ENCODE results near the gene COL20A1. TPM values are rescaled to one million over a fixed set of nuclear protein-coding genes. Genes with fewer than 3 reads are reported as not detected.

COL20A1 gene
- total RNA-seq: 1 to 10 TPM in 1 of 4 donors, under 1 TPM in 1, not detected in 2; 0.97 to 1.2 TPM

- Histone ChIP-seq H3K27me3 (peaks cover 5 to 17% of the 10 kb centered on the region in 2 donors), H3K9me3 (no peaks in the 10 kb centered on the region), H3K4me1 (no peaks in the 10 kb centered on the region), H3K27ac (no peak within 1 kb of the TSS), H3K36me3 (no peaks in the 10 kb centered on the region), H3K4me3 (no peak within 1 kb of the TSS)
- TF ChIP-seq CTCF (IDR thresholded peaks at IDR 0.05): no peak
- TF ChIP-seq POLR2A (IDR thresholded peaks at IDR 0.05): no peak
- intact Hi-C loops (cut with DNase I; ENCODE audit: low total_unique reads): no loop called here
- DNase-seq: no peak
Observed at GRCh38 chr20:63292904-63293303, at the start of gene COL20A1. TSS of gene COL20A1 (plus strand) at chr20:63293186. CDS start at chr20:63295108, 1,922 bp downstream.

DNA sequence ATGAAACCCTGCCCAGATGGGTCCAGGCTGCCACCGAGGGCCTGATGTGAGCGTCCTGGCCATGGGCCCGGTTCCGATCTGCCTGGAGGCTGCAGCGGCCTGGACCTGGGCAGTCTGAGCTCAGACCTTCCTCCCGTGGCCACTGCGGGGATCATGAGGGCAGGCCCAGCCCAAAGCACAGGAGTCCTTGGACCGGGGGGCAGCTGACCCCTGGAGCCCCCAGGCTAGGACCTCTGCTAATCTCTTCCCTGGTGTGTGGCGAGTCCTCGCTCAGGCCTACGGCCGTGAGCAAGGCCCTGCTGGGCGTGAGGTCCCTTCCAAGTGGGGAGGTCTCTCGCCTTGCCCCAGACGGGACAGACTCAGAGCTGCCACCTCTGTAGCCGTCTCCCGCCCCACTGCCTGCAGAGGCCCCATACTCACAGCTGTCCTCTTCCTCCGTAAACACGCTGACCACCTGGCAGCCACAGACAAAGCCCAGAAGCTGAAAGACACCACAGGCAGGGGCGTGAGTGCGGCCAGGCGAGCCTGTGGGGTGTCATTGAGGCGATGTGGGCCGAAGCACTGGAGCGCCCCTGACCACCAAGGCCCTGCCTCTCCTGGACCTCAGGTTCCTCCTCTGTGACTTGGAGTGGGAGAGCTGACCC is 49.3 kb upstream of the COL20A1 start:
- no peaks in the 10 kb centered on the region for H3K36me3 ChIP-seq
- no peaks in the 10 kb centered on the region for H3K9me3 ChIP-seq
- no peak overlapping the region for H3K27ac ChIP-seq
- TF ChIP-seq POLR2A (IDR thresholded peaks at IDR 0.05): no peak
- TF ChIP-seq CTCF (IDR thresholded peaks at IDR 0.05): no peak
- H3K4me3 ChIP-seq: no peak overlapping the region
- intact Hi-C loops (cut with DNase I; ENCODE audit: low total_unique reads): no loop called here
- H3K27me3 ChIP-seq: no peaks in the 10 kb centered on the region
- DNase-seq: no peak
- H3K4me1 ChIP-seq: no peaks in the 10 kb centered on the region

DNA sequence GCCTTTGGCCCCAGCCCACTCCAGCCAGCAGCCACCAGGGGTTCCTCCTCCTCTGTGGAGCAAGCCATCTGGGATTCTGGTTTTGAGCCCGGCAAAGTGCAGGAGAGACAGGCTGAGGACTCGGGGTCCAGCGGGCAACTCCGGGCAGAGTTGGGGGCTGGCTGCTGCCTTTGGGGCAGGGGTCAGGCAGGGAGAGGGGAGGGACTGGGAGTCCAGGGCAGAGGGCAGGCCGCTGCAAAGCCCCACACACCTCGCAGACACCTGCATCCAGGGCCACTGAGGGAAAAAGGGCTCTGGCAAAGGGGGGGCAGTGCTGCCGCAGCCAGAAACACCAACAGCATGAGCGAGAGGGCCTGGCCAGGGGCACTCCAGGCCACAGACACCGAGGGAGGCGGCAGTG is 48.5 kb upstream of the COL20A1 start:
- no peak for DNase-seq
- Histone ChIP-seq H3K9me3 (no peaks in the 10 kb centered on the region), H3K4me3 (no peak overlapping the region), H3K36me3 (no peaks in the 10 kb centered on the region), H3K27ac (no peak overlapping the region), H3K4me1 (no peaks in the 10 kb centered on the region), H3K27me3 (peaks cover 0 to 2% of the 10 kb centered on the region in 2 donors)
- intact Hi-C loops (cut with DNase I; ENCODE audit: low total_unique reads): no loop called here
- no peak for TF ChIP-seq CTCF (IDR thresholded peaks at IDR 0.05)
- TF ChIP-seq POLR2A (IDR thresholded peaks at IDR 0.05): no peak

GRCh38 chr20:63246490-63247288 is 46.3 kb upstream of the COL20A1 start:
- intact Hi-C loops (cut with DNase I; ENCODE audit: low total_unique reads): no loop called here
- Histone ChIP-seq H3K27me3 (peaks cover 0 to 2% of the 10 kb centered on the region in 2 donors), H3K36me3 (no peaks in the 10 kb centered on the region), H3K4me1 (no peaks in the 10 kb centered on the region), H3K9me3 (no peaks in the 10 kb centered on the region), H3K27ac (no peak overlapping the region), H3K4me3 (no peak overlapping the region)
- no peak for DNase-seq
- TF ChIP-seq POLR2A (IDR thresholded peaks at IDR 0.05): no peak
- no peak for TF ChIP-seq CTCF (IDR thresholded peaks at IDR 0.05)

DNA sequence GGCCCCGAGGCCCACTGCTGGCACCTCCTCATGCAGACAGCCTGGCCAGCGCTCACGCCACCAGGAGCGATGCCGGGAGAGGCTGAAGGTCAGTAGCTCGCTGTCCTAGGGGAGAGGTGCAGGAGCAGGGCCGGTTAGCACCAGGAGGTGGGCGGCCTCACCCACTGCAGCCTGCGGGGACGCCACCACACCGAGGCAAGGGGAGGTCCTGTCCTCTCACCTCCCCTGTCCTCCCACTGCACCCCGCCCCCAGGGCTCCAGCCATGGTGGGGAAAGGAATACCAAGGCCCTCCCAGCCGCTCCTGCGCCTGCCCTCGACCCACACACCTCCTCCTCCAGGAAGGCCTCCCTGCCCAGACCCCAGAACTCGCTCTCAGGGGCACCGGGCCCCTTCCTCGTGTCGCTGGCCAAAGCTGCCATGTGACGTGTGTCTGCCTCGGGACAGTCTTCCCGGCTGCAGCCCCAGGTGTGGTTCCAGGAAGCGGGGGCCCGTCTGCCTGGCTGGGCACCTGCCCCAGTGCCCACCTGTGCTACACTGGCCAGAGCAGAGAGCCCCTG is 45.2 kb upstream of the COL20A1 start:
- TF ChIP-seq CTCF (IDR thresholded peaks at IDR 0.05): no peak
- TF ChIP-seq POLR2A (IDR thresholded peaks at IDR 0.05): no peak
- Histone ChIP-seq H3K9me3 (no peaks in the 10 kb centered on the region), H3K4me1 (no peaks in the 10 kb centered on the region), H3K4me3 (no peak overlapping the region), H3K27ac (no peak overlapping the region), H3K36me3 (no peaks in the 10 kb centered on the region), H3K27me3 (peaks cover 0 to 7% of the 10 kb centered on the region in 2 donors)
- DNase-seq: no peak
- intact Hi-C loops (cut with DNase I; ENCODE audit: low total_unique reads): no loop called here

All from uterus (tissue), 4 donors.